OCI-LY7 (cell line): Measurements from ENCODE around the gene DOCK1. TPM values are rescaled to one million over a fixed set of nuclear protein-coding genes. Genes with fewer than 3 reads are reported as not detected.

ENCODE experiments used
- BruUV-seq: library from RNA; stranded (reverse); fragments of 400-500 nt; replicated peaks from 2 replicates; lab custom pipeline; 2021; lab: Mats Ljungman, UMichigan
- CTCF ChIA-PET: fragments of 300-600 bp; sonication (Branson Sonifier 250); formaldehyde crosslinking; loops from one replicate; lab custom pipeline; 2022; ENCODE audit warnings: antibody characterized with exemption; ENCODE audit not compliant: unreplicated experiment; lab: Charles Lee
- POLR2A ChIA-PET: fragments of 300-600 bp; sonication (Branson Sonifier 250); formaldehyde crosslinking; loops from one replicate; lab custom pipeline; 2022; ENCODE audit warnings: antibody characterized with exemption; lab: Charles Lee
- DNase-seq: peaks from one replicate; pipeline ENCODE4 v3.0.0-alpha.2; 2015; ENCODE audit warnings: low spot score
- H2AFZ ChIP-seq: fragments of 200-600 bp; sonication (generic), shearing (Covaris generic); 2 replicates; pipeline ENCODE4 v1.6.1; 2014; ENCODE audit warnings: mild to moderate bottlenecking, antibody characterized with exemption, low read length, moderate library complexity
- H3K27ac ChIP-seq: fragments of 200-600 bp; sonication (generic); 2 replicates; pipeline ENCODE4 v1.5.1; 2014; ENCODE audit warnings: mixed run types, low read depth, mild to moderate bottlenecking, moderate library complexity, low read length, inconsistent platforms; ENCODE audit not compliant: poor library complexity, severe bottlenecking
- H3K36me3 ChIP-seq: fragments of 200-600 bp; sonication (generic); 2 replicates; pipeline ENCODE4 v1.6.1; 2014; ENCODE audit warnings: mild to moderate bottlenecking, antibody characterized with exemption, low read length, moderate library complexity, mixed read lengths; ENCODE audit not compliant: insufficient read depth
- H3K4me1 ChIP-seq: fragments of 200-600 bp; sonication (generic); 2 replicates; pipeline ENCODE4 v1.5.1; 2014; ENCODE audit warnings: mild to moderate bottlenecking, low read length; ENCODE audit not compliant: insufficient read depth, poor library complexity, severe bottlenecking
- H3K4me2 ChIP-seq: fragments of 200-600 bp; sonication (generic); 2 replicates; pipeline ENCODE4 v1.6.1; 2014; ENCODE audit warnings: mild to moderate bottlenecking, low read length
- H3K4me3 ChIP-seq: fragments of 200-600 bp; sonication (generic); 2 replicates; pipeline ENCODE4 v1.5.1; 2014; ENCODE audit warnings: mild to moderate bottlenecking, low read depth, low read length; ENCODE audit not compliant: poor library complexity, severe bottlenecking
- H3K79me2 ChIP-seq: fragments of 200-600 bp; sonication (generic); 2 replicates; pipeline ENCODE4 v1.6.1; 2016; ENCODE audit warnings: low read depth, mild to moderate bottlenecking, low read length, moderate library complexity, mixed read lengths; ENCODE audit not compliant: insufficient read depth
- H3K9me2 ChIP-seq: fragments of 200-600 bp; sonication (generic); 2 replicates; pipeline ENCODE4 v1.6.1; 2016; ENCODE audit warnings: mild to moderate bottlenecking, low read length, mixed read lengths; ENCODE audit not compliant: insufficient read depth
- H3K9me3 ChIP-seq: fragments of 200-600 bp; sonication (generic); 2 replicates; pipeline ENCODE4 v1.6.1; 2014; ENCODE audit warnings: mild to moderate bottlenecking, mixed run types, low read length, mixed read lengths
- H4K20me1 ChIP-seq: fragments of 200-600 bp; sonication (generic); 2 replicates; pipeline ENCODE4 v1.6.1; 2014; ENCODE audit warnings: mild to moderate bottlenecking, antibody characterized with exemption, low read length, moderate library complexity, mixed read lengths; ENCODE audit not compliant: insufficient read depth
- CTCF ChIP-seq: fragments of 200-600 bp; sonication (generic); conservative IDR thresholded peaks from 2 replicates; pipeline ENCODE4 v1.5.1; 2014; ENCODE audit warnings: mild to moderate bottlenecking, antibody characterized with exemption, low read length, moderate library complexity, mixed read lengths
- EZH2phosphoT487 ChIP-seq: fragments of 200-600 bp; sonication (generic); IDR thresholded peaks from 2 replicates; pipeline ENCODE4 v1.6.1; 2018; ENCODE audit warnings: low read depth, borderline replicate concordance, mild to moderate bottlenecking, mixed run types, antibody characterized with exemption, low read length, moderate library complexity, mixed read lengths
- intact Hi-C: fragments of 100-400 bp; cut with micrococcal nuclease; formaldehyde crosslinking; loops from one replicate; pipeline ENCODE4 v1.10.0; 2022; ENCODE audit not compliant: unreplicated experiment
- total RNA-seq, 2 experiments: library from RNA; depleted of rRNA in 1 of 2; stranded (reverse); fragments of >200 nt in 1 of 2; shearing (Covaris generic) in 1 of 2; gene quantifications; 2 replicates each; pipeline ENCODE4 v1.2.3, GENCODE V29; 2014 to 2022

The DOCK1 gene
- total RNA-seq, 2 experiments from 2014 or later: not detected

GRCh38 chr10:127378628-127379027 lies 473.4 kb downstream of the DOCK1 start:
- Histone ChIP-seq H3K36me3 (no peaks in the 10 kb centered on the region), H3K4me3 (no peak overlapping the region), H3K4me2 (no peak overlapping the region), H3K9me2 (no peaks in the 10 kb centered on the region), H4K20me1 (no peaks in the 10 kb centered on the region), H2AFZ (no peak overlapping the region), H3K27ac (no peak overlapping the region), H3K4me1 (no peaks in the 10 kb centered on the region), H3K9me3 (no peaks in the 10 kb centered on the region), H3K79me2 (no peaks in the 10 kb centered on the region)
- intact Hi-C loops: no loop called here
- no peak for DNase-seq
- BruUV-seq: no TSS peak
- ChIA-PET CTCF (no interaction called here), POLR2A (interaction anchor here (1.1 kb wide), 1 partner anchor 10 kb away, joined by 4 read pairs; no protein-coding TSS in a partner anchor)
- TF ChIP-seq EZH2phosphoT487 (no peak), CTCF (no peak)

GRCh38 chr10:127384532-127384931 lies 479.3 kb downstream of the DOCK1 start:
- BruUV-seq: no TSS peak
- H3K9me3 ChIP-seq: no peaks in the 10 kb centered on the region
- H3K4me3 ChIP-seq: no peak overlapping the region
- CTCF ChIA-PET: no interaction called here
- no peaks in the 10 kb centered on the region for H4K20me1 ChIP-seq
- no peaks in the 10 kb centered on the region for H3K4me1 ChIP-seq
- H3K9me2 ChIP-seq: no peaks in the 10 kb centered on the region
- H3K27ac ChIP-seq: no peak overlapping the region
- no peak overlapping the region for H2AFZ ChIP-seq
- no peaks in the 10 kb centered on the region for H3K36me3 ChIP-seq
- intact Hi-C loops: no loop called here
- DNase-seq: no peak
- TF ChIP-seq EZH2phosphoT487: no peak
- no peak for TF ChIP-seq CTCF
- no peak overlapping the region for H3K4me2 ChIP-seq
- no peaks in the 10 kb centered on the region for H3K79me2 ChIP-seq
- POLR2A ChIA-PET: no interaction called here

- BruUV-seq: no TSS peak
- TF ChIP-seq CTCF (no peak), EZH2phosphoT487 (no peak)
- no peaks in the 10 kb centered on the region for H3K9me2 ChIP-seq
- no peak overlapping the region for H2AFZ ChIP-seq
- DNase-seq: no peak
- CTCF ChIA-PET: no interaction called here
- intact Hi-C loops: no loop called here
- H3K4me3 ChIP-seq: no peak overlapping the region
- POLR2A ChIA-PET: no interaction called here
- H3K36me3 ChIP-seq: no peaks in the 10 kb centered on the region
- no peaks in the 10 kb centered on the region for H4K20me1 ChIP-seq
- H3K9me3 ChIP-seq: no peaks in the 10 kb centered on the region
- no peaks in the 10 kb centered on the region for H3K4me1 ChIP-seq
- no peak overlapping the region for H3K27ac ChIP-seq
- H3K4me2 ChIP-seq: no peak overlapping the region
- H3K79me2 ChIP-seq: no peaks in the 10 kb centered on the region
Observed at GRCh38 chr10:127385066-127385465, 479.8 kb downstream of the DOCK1 start.
